HEK293 (cell line): ENCODE data around the gene PHACTR3.

Source experiments
- CTCF ChIA-PET: fragments of 350-600 bp; formaldehyde crosslinking; extraction: SDS; loops from one replicate; lab custom pipeline; 2021; ENCODE audit warnings: antibody characterized with exemption; lab: Yijun Ruan, JAX
- POLR2A ChIA-PET: fragments of 300-600 bp; formaldehyde crosslinking; extraction: SDS; loops from one replicate; lab custom pipeline; 2020; ENCODE audit warnings: antibody characterized with exemption, inconsistent platforms; lab: Yijun Ruan, JAX
- H3K27ac ChIP-seq: fragments of 200-500 bp; sonication (Bioruptor generic); 2 replicates; pipeline ENCODE4 v1.5.1; 2014; ENCODE audit warnings: low read depth, low read length, control low read depth, inconsistent platforms; ENCODE audit errors: extremely low read depth
- H3K36me3 ChIP-seq, 2 experiments: fragments of 200-500 bp in 1 of 2; sonication (Bioruptor generic) in 1 of 2; 1 replicate in 1 of 2; 2 replicates in 1 of 2; pipeline ENCODE4 v1.5.1; 2014 to 2017; ENCODE audit warnings: inconsistent platforms in 2 of 2, low read length in 2 of 2; ENCODE audit not compliant: control insufficient read depth in 2 of 2, insufficient read depth in 1 of 2
- H3K4me1 ChIP-seq: fragments of 200-500 bp; sonication (Bioruptor generic); 2 replicates; pipeline ENCODE4 v1.5.1; 2014; ENCODE audit warnings: mild to moderate bottlenecking, low read length, inconsistent platforms; ENCODE audit not compliant: control insufficient read depth, insufficient read depth
- H3K4me3 ChIP-seq: 2 replicates; pipeline ENCODE4 v1.5.1; 2011; ENCODE audit warnings: low read depth, mild to moderate bottlenecking, control low read depth, low read length, moderate library complexity
- H3K9me3 ChIP-seq: fragments of 200-500 bp; sonication (Bioruptor generic); 2 replicates; pipeline ENCODE4 v1.5.1; 2014; ENCODE audit warnings: low read depth, low read length, inconsistent platforms; ENCODE audit not compliant: control insufficient read depth, insufficient read depth
- BCL11B ChIP-seq: fragments of 450-650 bp; formaldehyde crosslinking; IDR thresholded peaks from 2 replicates; pipeline ENCODE4 v1.5.1; 2016; ENCODE audit warnings: low read depth, missing biosample characterization, missing genetic modification characterization
- GFI1B ChIP-seq: fragments of 450-650 bp; formaldehyde crosslinking; IDR thresholded peaks from 2 replicates; pipeline ENCODE4 v1.5.1; 2016; ENCODE audit warnings: missing biosample characterization, missing genetic modification characterization
- GLIS2 ChIP-seq: fragments of 450-650 bp; formaldehyde crosslinking; IDR thresholded peaks from 2 replicates; pipeline ENCODE4 v1.5.1; 2016; ENCODE audit warnings: missing biosample characterization, missing genetic modification characterization
- HIC1 ChIP-seq: fragments of 450-650 bp; formaldehyde crosslinking; IDR thresholded peaks from 2 replicates; pipeline ENCODE4 v1.5.1; 2016; ENCODE audit warnings: missing biosample characterization, missing genetic modification characterization
- HOXA7 ChIP-seq: sonication (generic); formaldehyde crosslinking; IDR thresholded peaks from 2 replicates; pipeline ENCODE4 v1.8.1; 2022; ENCODE audit warnings: missing genetic modification reagents, borderline replicate concordance
- KLF1 ChIP-seq: fragments of 450-650 bp; formaldehyde crosslinking; IDR thresholded peaks from 2 replicates; pipeline ENCODE4 v1.5.1; 2016; ENCODE audit warnings: missing biosample characterization, missing genetic modification characterization
- MYNN ChIP-seq: fragments of 450-650 bp; formaldehyde crosslinking; IDR thresholded peaks from 2 replicates; pipeline ENCODE4 v1.5.1; 2016; ENCODE audit warnings: missing biosample characterization, missing genetic modification characterization, borderline replicate concordance
- RBAK ChIP-seq: fragments of 450-650 bp; formaldehyde crosslinking; IDR thresholded peaks from 2 replicates; pipeline ENCODE4 v1.5.1; 2016; ENCODE audit warnings: missing biosample characterization, missing genetic modification characterization
- ZBTB1 ChIP-seq: fragments of 450-650 bp; formaldehyde crosslinking; IDR thresholded peaks from 2 replicates; pipeline ENCODE4 v1.5.1; 2016; ENCODE audit warnings: missing biosample characterization, missing genetic modification characterization
- ZBTB21 ChIP-seq: fragments of 450-650 bp; formaldehyde crosslinking; IDR thresholded peaks from 2 replicates; pipeline ENCODE4 v1.5.1; 2017; ENCODE audit warnings: missing biosample characterization, missing genetic modification characterization
- ZFHX2 ChIP-seq: fragments of 450-650 bp; formaldehyde crosslinking; conservative IDR thresholded peaks from 2 replicates; pipeline ENCODE4 v1.5.1; 2016; ENCODE audit warnings: missing biosample characterization, missing genetic modification characterization
- ZFP3 ChIP-seq: fragments of 450-650 bp; formaldehyde crosslinking; IDR thresholded peaks from 2 replicates; pipeline ENCODE4 v1.5.1; 2016; ENCODE audit warnings: low read depth, missing biosample characterization, missing genetic modification characterization
- ZNF341 ChIP-seq: fragments of 450-650 bp; formaldehyde crosslinking; IDR thresholded peaks from 2 replicates; pipeline ENCODE4; 2016; ENCODE audit warnings: low read depth, missing biosample characterization, missing genetic modification characterization
- ZNF530 ChIP-seq: fragments of 450-650 bp; formaldehyde crosslinking; IDR thresholded peaks from 2 replicates; pipeline ENCODE4 v1.5.1; 2016; ENCODE audit warnings: low read depth, missing biosample characterization, missing genetic modification characterization
- ZNF544 ChIP-seq: fragments of 450-650 bp; formaldehyde crosslinking; IDR thresholded peaks from 2 replicates; pipeline ENCODE4 v1.5.0; 2017; ENCODE audit warnings: missing biosample characterization, missing genetic modification characterization
- ZNF555 ChIP-seq: fragments of 450-650 bp; formaldehyde crosslinking; conservative IDR thresholded peaks from 2 replicates; pipeline ENCODE4 v1.5.1; 2017; ENCODE audit warnings: missing biosample characterization, mild to moderate bottlenecking, missing genetic modification characterization, inconsistent platforms
- ZNF623 ChIP-seq: fragments of 450-650 bp; formaldehyde crosslinking; IDR thresholded peaks from 2 replicates; pipeline ENCODE4 v1.5.1; 2016; ENCODE audit warnings: missing biosample characterization, missing genetic modification characterization
- ZNF624 ChIP-seq: fragments of 450-650 bp; formaldehyde crosslinking; IDR thresholded peaks from 2 replicates; pipeline ENCODE4 v1.5.1; 2017; ENCODE audit warnings: missing biosample characterization, missing genetic modification characterization
- ZNF626 ChIP-seq: fragments of 450-650 bp; sonication (Bioruptor Pico); formaldehyde crosslinking; IDR thresholded peaks from 2 replicates; pipeline ENCODE4 v1.5.1; 2018; ENCODE audit warnings: missing biosample characterization, missing genetic modification characterization, inconsistent platforms
- ZNF677 ChIP-seq: fragments of 450-650 bp; IDR thresholded peaks from 2 replicates; pipeline ENCODE4 v1.5.0; 2018; ENCODE audit warnings: missing biosample characterization, mild to moderate bottlenecking, missing genetic modification characterization, moderate library complexity
- ZNF704 ChIP-seq: fragments of 450-650 bp; formaldehyde crosslinking; IDR thresholded peaks from 2 replicates; pipeline ENCODE4 v1.5.1; 2016; ENCODE audit warnings: missing biosample characterization, missing genetic modification characterization

The PHACTR3 gene

GRCh38 chr20:59813126-59813947, 209.0 kb downstream of the PHACTR3 start:
- CTCF ChIA-PET, result no interaction called here
- Histone ChIP-seq H3K27ac (no peak overlapping the region), H3K36me3 (no peaks in the 10 kb centered on the region)

GRCh38 chr20:59813948-59814839, 209.9 kb downstream of the PHACTR3 start:
- Histone ChIP-seq H3K4me3 (no peak overlapping the region), H3K4me1 (no peaks in the 10 kb centered on the region), H3K9me3 (no peaks in the 10 kb centered on the region), H3K36me3 (no peaks in the 10 kb centered on the region), H3K27ac (no peak overlapping the region)
- TF ChIP-seq HIC1 (tag by site-specific recombination) (no peak), ZNF530 (tag by site-specific recombination) (no peak)
- ChIA-PET POLR2A (no interaction called here), CTCF (interaction anchor here (1.1 kb wide), 1 partner anchor 21 kb away, joined by 4 read pairs; no protein-coding TSS in a partner anchor)

More at GRCh38 chr20:59813126-59813947, 209.0 kb downstream of the PHACTR3 start:
- no peak overlapping the region for H3K4me3 ChIP-seq
- POLR2A ChIA-PET, result no interaction called here
- TF ChIP-seq GLIS2 (tag by site-specific recombination) (no peak), GFI1B (tag by site-specific recombination) (no peak), ZNF624 (tag by site-specific recombination) (no peak), KLF1 (tag by site-specific recombination) (no peak), MYNN (tag by site-specific recombination) (no peak), RBAK (tag by site-specific recombination) (no peak), ZNF677 (no peak), HOXA7 (no peak), ZNF704 (tag by site-specific recombination) (no peak), ZNF341 (tag by site-specific recombination) (no peak), ZFP3 (tag by site-specific recombination) (no peak), ZFHX2 (tag by site-specific recombination) (no peak), ZBTB21 (tag by site-specific recombination) (no peak), ZNF623 (tag by site-specific recombination) (no peak), ZNF555 (no peak), BCL11B (tag by site-specific recombination) (no peak), ZNF544 (tag by site-specific recombination) (no peak), HIC1 (tag by site-specific recombination) (no peak), ZNF626 (tag by site-specific recombination) (no peak), ZBTB1 (tag by site-specific recombination) (no peak)
- H3K4me1 ChIP-seq, result no peaks in the 10 kb centered on the region
- H3K9me3 ChIP-seq, result no peaks in the 10 kb centered on the region
